PC-9 (cell line): ENCODE data around the gene ATN1. TPM values are rescaled to one million over a fixed set of nuclear protein-coding genes. Genes with fewer than 3 reads are reported as not detected.
"Not testable (repeated sequence)": the region's sequence is repeated elsewhere in the genome, so short reads cannot be mapped to it uniquely, and the experiment has no call there.

Experiments
- BruUV-seq: library from RNA; stranded (reverse); fragments of 400-500 nt; replicated peaks from 2 replicates; lab custom pipeline; 2021; lab: Mats Ljungman, UMichigan
- CTCF ChIA-PET: fragments of 300-600 bp; sonication (Branson Sonifier 250); formaldehyde crosslinking; loops from one replicate; lab custom pipeline; 2022; ENCODE audit warnings: antibody characterized with exemption; lab: Charles Lee
- POLR2A ChIA-PET: fragments of 300-600 bp; sonication (Branson Sonifier 250); formaldehyde crosslinking; loops from one replicate; lab custom pipeline; 2022; ENCODE audit warnings: antibody characterized with exemption; ENCODE audit not compliant: unreplicated experiment; lab: Charles Lee
- DNase-seq, 2 experiments: peaks; one replicate each; pipeline versions ENCODE4 v3.0.0 to v3.0.0-alpha.2; 2015 to 2022; ENCODE audit warnings: mixed read lengths in 1 of 2
- H2AFZ ChIP-seq: fragments of 200-600 bp; sonication (generic); 2 replicates; pipeline ENCODE4 v1.8.1; 2017; ENCODE audit warnings: antibody characterized with exemption
- H3F3A ChIP-seq: fragments of 200-600 bp; sonication (generic); 2 replicates; pipeline ENCODE4 v1.8.1; 2017; ENCODE audit warnings: antibody characterized with exemption, mild to moderate bottlenecking, low read depth; ENCODE audit not compliant: insufficient read depth
- H3K27ac ChIP-seq: fragments of 200-600 bp; sonication (generic); 2 replicates; pipeline ENCODE4 v1.6.1; 2016; ENCODE audit warnings: mixed run types
- H3K27me3 ChIP-seq: fragments of 200-600 bp; sonication (generic); 2 replicates; pipeline ENCODE4 v1.6.1; 2016; ENCODE audit warnings: low read depth, mixed run types; ENCODE audit not compliant: insufficient read depth
- H3K36me3 ChIP-seq: fragments of 200-600 bp; sonication (generic); 2 replicates; pipeline ENCODE4 v1.6.1; 2016; ENCODE audit warnings: low read depth, mixed run types
- H3K4me1 ChIP-seq: fragments of 200-600 bp; sonication (generic); replicated peaks from 2 replicates; pipeline ENCODE4 v1.6.1; 2016; ENCODE audit warnings: mixed run types; ENCODE audit not compliant: insufficient read depth
- H3K4me2 ChIP-seq: fragments of 200-600 bp; sonication (generic); 2 replicates; pipeline ENCODE4 v1.6.1; 2017; ENCODE audit warnings: mixed run types
- H3K4me3 ChIP-seq: fragments of 200-600 bp; sonication (generic); 2 replicates; pipeline ENCODE4 v1.6.1; 2016; ENCODE audit warnings: mixed run types
- H3K79me2 ChIP-seq: fragments of 200-600 bp; sonication (generic); 2 replicates; pipeline ENCODE4 v1.6.1; 2017; ENCODE audit warnings: low read depth, mixed run types
- H3K9me2 ChIP-seq: fragments of 200-600 bp; sonication (generic); 2 replicates; pipeline ENCODE4 v1.8.1; 2017; ENCODE audit warnings: mild to moderate bottlenecking; ENCODE audit not compliant: insufficient read depth
- H3K9me3 ChIP-seq: fragments of 200-600 bp; sonication (generic); 2 replicates; pipeline ENCODE4 v1.8.1; 2016; ENCODE audit warnings: low read depth; ENCODE audit not compliant: insufficient read depth
- H4K20me1 ChIP-seq: fragments of 200-600 bp; sonication (generic); 2 replicates; pipeline ENCODE4 v1.8.1; 2017; ENCODE audit not compliant: insufficient read depth
- EZH2 ChIP-seq: fragments of 200-600 bp; sonication (generic); IDR thresholded peaks from 2 replicates; pipeline ENCODE4 v1.8.0; 2017; ENCODE audit warnings: antibody characterized with exemption, low read depth
- intact Hi-C: fragments of 100-400 bp; cut with micrococcal nuclease; formaldehyde crosslinking; loops from one replicate; pipeline ENCODE4 v1.10.0; 2022; ENCODE audit not compliant: unreplicated experiment
- total RNA-seq: library from RNA; stranded (reverse); gene quantifications from 2 replicates; pipeline ENCODE4 v1.2.3, GENCODE V29; 2021
- TF ChIP-seq, protein P1 (sequence below): fragments of 200-600 bp; sonication (generic); conservative IDR thresholded peaks from 2 replicates; pipeline ENCODE4 v1.6.1; 2017; ENCODE audit warnings: mixed run types, antibody characterized with exemption, mild to moderate bottlenecking, moderate library complexity

Gene ATN1
- total RNA-seq, 1 experiment from 2014 or later: 158 TPM

DNA sequence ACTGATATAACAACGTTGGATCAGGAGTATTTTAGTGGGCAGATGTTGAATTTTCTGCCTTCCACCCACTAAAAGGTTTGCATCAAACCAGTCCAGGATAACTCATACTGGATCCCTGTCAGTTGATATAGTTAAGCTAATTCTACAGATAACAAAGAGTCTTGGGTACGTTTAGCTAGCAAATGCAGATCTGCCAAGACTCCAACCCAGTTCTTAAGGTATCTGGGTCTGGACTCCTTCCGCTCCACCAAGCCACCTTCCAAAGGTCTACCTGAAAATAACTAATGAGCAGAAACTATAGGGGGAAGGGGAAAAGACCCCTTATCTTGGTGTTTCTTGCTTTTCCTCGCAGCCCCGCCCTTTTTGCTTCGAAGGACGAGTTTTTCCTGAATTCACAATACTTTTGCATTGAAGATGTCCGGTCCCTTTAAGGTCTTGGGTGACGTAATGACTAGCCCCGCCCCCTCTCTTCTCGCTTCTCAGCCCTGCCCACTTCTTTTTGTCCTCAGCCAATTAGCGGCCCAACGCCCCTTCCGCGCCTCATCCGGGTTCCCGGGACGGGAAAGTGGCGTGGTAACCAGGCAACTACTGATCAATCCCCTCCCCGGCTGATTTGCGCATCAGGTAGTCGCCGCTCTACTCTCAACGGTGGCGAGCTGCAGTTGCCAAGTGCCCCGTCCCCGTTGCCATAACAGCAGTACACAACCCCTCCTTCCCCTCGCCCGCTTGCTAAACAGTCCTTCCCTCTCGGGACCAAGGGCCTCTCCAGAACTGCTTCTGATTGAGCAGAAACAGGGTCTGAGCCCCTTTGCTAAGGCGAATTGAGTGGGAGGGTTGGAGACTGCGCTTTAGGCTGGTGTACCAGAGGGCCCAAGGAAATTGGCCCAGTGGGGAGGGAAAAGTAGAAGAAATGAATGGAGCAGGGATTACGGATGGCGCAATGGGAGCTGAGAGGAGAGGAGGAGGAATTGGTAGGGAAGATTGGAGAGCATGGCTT, 23.2 kb upstream of the ATN1 start, which contains the start of gene LRRC23:
Gene LRRC23, plus strand, starts transcription at position 543 of the 997 bp plus-strand sequence. CDS start 812 bp downstream, outside the sequence.
- H3K4me2 ChIP-seq: peak within 1 kb of the TSS; percentile 97
- no peaks in the 10 kb centered on the region for H4K20me1 ChIP-seq
- TF ChIP-seq, protein P1, sequence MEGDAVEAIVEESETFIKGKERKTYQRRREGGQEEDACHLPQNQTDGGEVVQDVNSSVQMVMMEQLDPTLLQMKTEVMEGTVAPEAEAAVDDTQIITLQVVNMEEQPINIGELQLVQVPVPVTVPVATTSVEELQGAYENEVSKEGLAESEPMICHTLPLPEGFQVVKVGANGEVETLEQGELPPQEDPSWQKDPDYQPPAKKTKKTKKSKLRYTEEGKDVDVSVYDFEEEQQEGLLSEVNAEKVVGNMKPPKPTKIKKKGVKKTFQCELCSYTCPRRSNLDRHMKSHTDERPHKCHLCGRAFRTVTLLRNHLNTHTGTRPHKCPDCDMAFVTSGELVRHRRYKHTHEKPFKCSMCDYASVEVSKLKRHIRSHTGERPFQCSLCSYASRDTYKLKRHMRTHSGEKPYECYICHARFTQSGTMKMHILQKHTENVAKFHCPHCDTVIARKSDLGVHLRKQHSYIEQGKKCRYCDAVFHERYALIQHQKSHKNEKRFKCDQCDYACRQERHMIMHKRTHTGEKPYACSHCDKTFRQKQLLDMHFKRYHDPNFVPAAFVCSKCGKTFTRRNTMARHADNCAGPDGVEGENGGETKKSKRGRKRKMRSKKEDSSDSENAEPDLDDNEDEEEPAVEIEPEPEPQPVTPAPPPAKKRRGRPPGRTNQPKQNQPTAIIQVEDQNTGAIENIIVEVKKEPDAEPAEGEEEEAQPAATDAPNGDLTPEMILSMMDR: no peak
- no peak for TF ChIP-seq EZH2
- peak within 1 kb of the TSS; percentile 86 for H3K4me3 ChIP-seq
- ChIA-PET CTCF (interaction anchor here (0.7 to 2.2 kb wide), 3 partner anchors 13 to 32 kb away, joined by 3 to 14 read pairs (median 7); partner anchors contain the start of gene SPSB2), POLR2A (interaction anchor here (0.7 to 1.0 kb wide), 3 partner anchors 32 to 138 kb away, joined by 5 to 16 read pairs (median 9); partner anchors contain the start of genes PTMS and SPSB2)
- peak within 1 kb of the TSS; percentile 97 for H2AFZ ChIP-seq
- peaks cover 31% of the 10 kb centered on the region; the same call in 1 of the 2 replicates for H3F3A ChIP-seq
- no peaks in the 10 kb centered on the region for H3K9me3 ChIP-seq
- no peaks in the 10 kb centered on the region for H3K27me3 ChIP-seq
- TSS peak; percentile 57 for BruUV-seq
- H3K79me2 ChIP-seq: no peaks in the 10 kb centered on the region
- peaks cover 22% of the 10 kb centered on the region for H3K4me1 ChIP-seq
- peak; percentile 93 to 98 for DNase-seq
- H3K27ac ChIP-seq: 0 out of 2 replicates have a peak within 1 kb of the TSS, but pooled peaks have one; percentile 1
- H3K36me3 ChIP-seq: no peaks in the 10 kb centered on the region
- no peaks in the 10 kb centered on the region for H3K9me2 ChIP-seq
- intact Hi-C loops: loop anchor here (2.0 kb wide), 1 partner anchor 52 kb away; the partner anchor contains the start of gene USP5

DNA sequence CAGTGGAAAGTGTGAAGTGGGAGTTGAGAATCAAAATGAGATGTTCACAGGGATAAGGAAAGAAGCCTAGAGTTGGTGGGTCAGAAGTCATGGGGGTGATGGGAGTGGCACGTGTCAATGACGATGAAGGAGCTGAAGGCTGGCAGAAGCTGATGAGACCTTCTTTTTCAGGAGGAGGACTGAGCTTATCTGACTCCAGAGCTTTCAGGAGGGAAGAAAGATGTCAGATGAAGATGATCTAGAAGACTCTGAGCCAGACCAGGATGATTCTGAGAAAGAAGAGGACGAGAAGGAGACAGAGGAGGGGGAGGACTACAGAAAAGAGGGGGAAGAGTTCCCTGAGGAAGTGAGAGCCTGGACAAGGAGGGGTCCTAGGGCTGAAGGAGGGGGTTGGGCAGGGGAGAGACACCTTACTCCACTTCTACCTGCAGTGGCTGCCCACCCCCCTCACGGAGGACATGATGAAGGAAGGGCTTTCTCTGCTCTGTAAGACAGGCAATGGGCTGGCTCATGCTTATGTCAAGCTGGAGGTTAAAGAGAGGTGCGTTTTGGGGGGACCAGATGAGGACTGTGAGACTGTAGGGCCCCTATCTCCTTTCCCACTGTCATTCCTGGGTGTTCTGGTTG, 22.2 kb upstream of the ATN1 start:
- H3K9me3 ChIP-seq: no peaks in the 10 kb centered on the region
- H3K9me2 ChIP-seq: no peaks in the 10 kb centered on the region
- H3K79me2 ChIP-seq: no peaks in the 10 kb centered on the region
- H3K4me2 ChIP-seq: peak overlapping the region; percentile 97
- no peak overlapping the region; the same call in 1 of the 2 replicates for H2AFZ ChIP-seq
- no peaks in the 10 kb centered on the region for H4K20me1 ChIP-seq
- ChIA-PET POLR2A (interaction anchor here (0.6 to 0.7 kb wide), 4 partner anchors 8 to 139 kb away, joined by 4 to 16 read pairs (median 10); partner anchors contain the start of gene PTMS), CTCF (interaction anchor here (0.7 kb wide), 1 partner anchor 15 kb away, joined by 14 read pairs; no protein-coding TSS in a partner anchor)
- H3K27me3 ChIP-seq: no peaks in the 10 kb centered on the region
- DNase-seq: no peak
- H3K4me1 ChIP-seq: peaks cover 22% of the 10 kb centered on the region
- peak overlapping the region; percentile 86 for H3K4me3 ChIP-seq
- no peaks in the 10 kb centered on the region for H3K36me3 ChIP-seq
- no peak for TF ChIP-seq EZH2
- TF ChIP-seq, protein P1: no peak
- intact Hi-C loops: loop anchor here (2.0 kb wide), 1 partner anchor 53 kb away; the partner anchor contains the start of gene USP5
- peaks cover 24% of the 10 kb centered on the region; the same call in 1 of the 2 replicates for H3F3A ChIP-seq
- BruUV-seq: no TSS peak
- H3K27ac ChIP-seq: no peak overlapping the region

DNA sequence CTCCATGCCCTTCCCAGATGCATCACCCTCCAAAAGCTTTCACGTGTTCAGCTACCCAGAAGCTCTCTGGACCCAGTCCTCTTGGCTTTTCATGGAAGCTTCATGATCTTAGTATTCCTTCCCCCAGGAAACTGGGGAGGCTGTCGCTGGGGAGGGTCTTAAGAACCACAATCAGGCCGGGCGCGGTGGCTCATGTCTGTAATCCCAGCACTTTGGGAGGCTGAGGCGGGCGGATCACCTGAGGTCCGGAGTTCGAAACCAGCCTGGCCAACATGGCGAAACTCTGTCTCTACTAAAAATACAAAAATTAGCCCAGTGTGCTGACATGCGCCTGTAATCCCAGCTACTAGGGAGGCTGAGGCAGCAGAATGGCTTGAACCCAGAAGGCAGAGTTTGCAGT, 19.6 kb upstream of the ATN1 start:
- H3K4me2 ChIP-seq, DNase-seq, H3K27me3 ChIP-seq, H3K9me2 ChIP-seq, BruUV-seq, H3K9me3 ChIP-seq, intact Hi-C loops, H3K27ac ChIP-seq, H3K36me3 ChIP-seq, H3K4me3 ChIP-seq, H3K79me2 ChIP-seq, H4K20me1 ChIP-seq, H2AFZ ChIP-seq: not testable (repeated sequence)
- ChIA-PET CTCF (interaction anchor here (0.7 kb wide), 2 partner anchors 21 to 36 kb away, joined by 7 to 28 read pairs; no protein-coding TSS in a partner anchor), POLR2A (interaction anchor here (0.6 to 0.7 kb wide), 3 partner anchors 17 to 219 kb away, joined by 3 to 8 read pairs (median 4); partner anchors contain the start of gene ZNF384)
- Histone ChIP-seq H3K4me1 (peaks cover 18% of the 10 kb centered on the region), H3F3A (peaks cover 20% of the 10 kb centered on the region; the same call in 1 of the 2 replicates)
